ENCODE results near the gene CPA2. TPM values are rescaled to one million over a fixed set of nuclear protein-coding genes. Genes with fewer than 3 reads are reported as not detected.

Gene CPA2
- total and polyA plus RNA-seq, 11 donors: 0.17 to 1.1 (median 0.79) TPM; not detected in 6

DNA sequence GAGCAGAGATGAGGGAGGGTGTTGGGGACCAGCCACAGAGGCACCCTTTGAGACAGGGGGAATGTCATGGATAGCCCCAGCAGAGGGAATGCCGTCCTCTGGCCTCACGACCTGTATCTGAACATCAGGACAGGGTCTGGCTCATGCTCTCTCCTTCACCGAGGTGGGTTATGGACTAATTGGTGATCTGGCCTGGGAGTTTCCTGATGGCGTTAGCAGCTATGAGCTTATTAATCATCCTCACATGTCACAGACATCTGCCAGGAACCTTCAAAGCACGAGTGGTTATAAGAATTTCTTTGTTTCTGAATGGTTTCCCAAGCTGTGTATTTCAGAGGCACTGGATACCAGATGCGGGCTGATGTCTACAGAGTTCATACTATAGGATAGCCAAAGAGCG, 33.2 kb downstream of the CPA2 start:
- Histone ChIP-seq H3K36me3 (no peaks in the 10 kb centered on the region), H3K9me3 (no peaks in the 10 kb centered on the region), H3K4me1 (no peaks in the 10 kb centered on the region), H3K27ac (no peak overlapping the region), H3K4me3 (no peak overlapping the region), H3K27me3 (no peaks in the 10 kb centered on the region)
- DNase-seq (no peak), ATAC-seq (no peak)
- no peak for TF ChIP-seq POLR2A (IDR thresholded peaks at IDR 0.05)
- TF ChIP-seq, protein P1, sequence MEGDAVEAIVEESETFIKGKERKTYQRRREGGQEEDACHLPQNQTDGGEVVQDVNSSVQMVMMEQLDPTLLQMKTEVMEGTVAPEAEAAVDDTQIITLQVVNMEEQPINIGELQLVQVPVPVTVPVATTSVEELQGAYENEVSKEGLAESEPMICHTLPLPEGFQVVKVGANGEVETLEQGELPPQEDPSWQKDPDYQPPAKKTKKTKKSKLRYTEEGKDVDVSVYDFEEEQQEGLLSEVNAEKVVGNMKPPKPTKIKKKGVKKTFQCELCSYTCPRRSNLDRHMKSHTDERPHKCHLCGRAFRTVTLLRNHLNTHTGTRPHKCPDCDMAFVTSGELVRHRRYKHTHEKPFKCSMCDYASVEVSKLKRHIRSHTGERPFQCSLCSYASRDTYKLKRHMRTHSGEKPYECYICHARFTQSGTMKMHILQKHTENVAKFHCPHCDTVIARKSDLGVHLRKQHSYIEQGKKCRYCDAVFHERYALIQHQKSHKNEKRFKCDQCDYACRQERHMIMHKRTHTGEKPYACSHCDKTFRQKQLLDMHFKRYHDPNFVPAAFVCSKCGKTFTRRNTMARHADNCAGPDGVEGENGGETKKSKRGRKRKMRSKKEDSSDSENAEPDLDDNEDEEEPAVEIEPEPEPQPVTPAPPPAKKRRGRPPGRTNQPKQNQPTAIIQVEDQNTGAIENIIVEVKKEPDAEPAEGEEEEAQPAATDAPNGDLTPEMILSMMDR (IDR thresholded peaks at IDR 0.05): no peak
- 89 to 92% (median 91%) methylated on average over 7 of the region's 7 CpGs for WGBS, 4 donors
- intact Hi-C loops (cut with DNase I): loop anchor here in 1 of 10 donors (2.0 kb wide), 1 partner anchor 43 kb away; no protein-coding TSS in a partner anchor

DNA sequence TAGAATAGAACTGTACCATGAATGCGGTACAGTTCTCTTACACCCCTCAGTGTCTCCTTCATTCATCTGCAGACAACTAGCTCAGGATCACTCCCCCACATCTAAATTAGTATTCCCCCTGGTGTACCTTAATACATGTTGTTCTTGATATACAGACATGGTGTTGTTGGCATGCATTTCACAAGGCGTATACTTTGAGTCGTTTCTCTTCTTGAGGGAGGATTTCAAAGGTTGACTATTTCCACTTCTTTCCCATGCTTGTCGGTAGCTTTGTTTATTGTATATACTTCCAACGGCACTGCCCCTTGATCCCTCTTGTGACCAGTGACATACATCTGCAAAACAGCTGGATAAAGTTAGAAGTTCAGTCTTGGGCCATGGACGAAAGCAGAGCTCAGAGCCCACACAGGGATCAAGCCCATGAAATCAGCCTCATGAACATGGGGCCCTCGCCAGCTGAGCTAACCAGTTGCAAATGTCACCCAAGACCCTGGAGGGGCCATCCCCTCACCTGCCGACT, 34.9 kb downstream of the CPA2 start:
- WGBS, 4 donors: 75 to 86% (median 79%) methylated on average over 8 of the region's 8 CpGs
- H3K4me1 ChIP-seq: no peaks in the 10 kb centered on the region
- intact Hi-C loops (cut with DNase I): loop anchor here in 1 of 10 donors (2.0 kb wide), 1 partner anchor 45 kb away; no protein-coding TSS in a partner anchor
- H3K27ac ChIP-seq: no peak overlapping the region
- no peaks in the 10 kb centered on the region for H3K9me3 ChIP-seq
- ATAC-seq (no peak), DNase-seq (no peak)
- H3K36me3 ChIP-seq: no peaks in the 10 kb centered on the region
- TF ChIP-seq POLR2A (IDR thresholded peaks at IDR 0.05): no peak
- TF ChIP-seq, protein P1 (IDR thresholded peaks at IDR 0.05): no peak
- H3K27me3 ChIP-seq: no peaks in the 10 kb centered on the region
- H3K4me3 ChIP-seq: no peak overlapping the region

GRCh38 chr7:130302649-130303048, 36.0 kb downstream of the CPA2 start:
- TF ChIP-seq, protein P1 (IDR thresholded peaks at IDR 0.05): no peak
- no peak for TF ChIP-seq POLR2A (IDR thresholded peaks at IDR 0.05)
- Histone ChIP-seq H3K4me3 (no peak overlapping the region), H3K4me1 (no peaks in the 10 kb centered on the region), H3K9me3 (no peaks in the 10 kb centered on the region), H3K27me3 (no peaks in the 10 kb centered on the region), H3K36me3 (no peaks in the 10 kb centered on the region), H3K27ac (no peak overlapping the region)
- intact Hi-C loops (cut with DNase I): no loop called here
- DNase-seq: no peak
- no peak for ATAC-seq

GRCh38 chr7:130303127-130303526, 36.5 kb downstream of the CPA2 start:
- no peaks in the 10 kb centered on the region for H3K36me3 ChIP-seq
- H3K27ac ChIP-seq: no peak overlapping the region
- H3K9me3 ChIP-seq: no peaks in the 10 kb centered on the region
- TF ChIP-seq POLR2A (IDR thresholded peaks at IDR 0.05): no peak
- TF ChIP-seq, protein P1 (IDR thresholded peaks at IDR 0.05): no peak
- H3K4me3 ChIP-seq: no peak overlapping the region
- ATAC-seq: no peak
- no peak for DNase-seq
- H3K27me3 ChIP-seq: no peaks in the 10 kb centered on the region
- H3K4me1 ChIP-seq: no peaks in the 10 kb centered on the region
- WGBS, 4 donors: 49 to 59% (median 54%) methylated on average over 2 of the region's 2 CpGs
- intact Hi-C loops (cut with DNase I): no loop called here
